B cell (primary cell): ENCODE data around the gene CADM1. TPM values are rescaled to one million over a fixed set of nuclear protein-coding genes. Genes with fewer than 3 reads are reported as not detected.

Experiments
- ATAC-seq: fragments of 200-7000 bp; cut with Tn5 transposase; one replicate; pipeline ENCODE4 v1.10.0; 2021; ENCODE audit warnings: low read depth, mild to moderate bottlenecking, moderate number of reproducible peaks, moderate library complexity
- CTCF ChIA-PET: fragments of 350-600 bp; sonication (Branson Sonifier 250); formaldehyde crosslinking; loops from one replicate; lab custom pipeline; 2021; ENCODE audit warnings: antibody characterized with exemption, inconsistent platforms; lab: Charles Lee
- POLR2A ChIA-PET: fragments of 350-600 bp; sonication (Branson Sonifier 250); formaldehyde crosslinking; loops from one replicate; lab custom pipeline; 2021; ENCODE audit warnings: antibody characterized with exemption; lab: Charles Lee
- DNase-seq: peaks from one replicate; pipeline ENCODE4 v3.0.0; 2013
- H2AFZ ChIP-seq: 2 replicates; pipeline ENCODE4 v1.6.1; 2012; ENCODE audit warnings: mild to moderate bottlenecking, low read depth, low read length; ENCODE audit not compliant: insufficient read depth, poor library complexity, severe bottlenecking
- H3K27ac ChIP-seq, 2 donors: 1 replicate in 1 of 2; 2 replicates in 1 of 2; pipeline ENCODE4 v1.5.1; 2012 to 2013; ENCODE audit warnings: low read length in 2 of 2, mild to moderate bottlenecking in 2 of 2, moderate library complexity in 1 of 2
- H3K27me3 ChIP-seq, 4 experiments: fragments of 200-600 bp in 1 of 4; sonication (generic) in 1 of 4; replicated peaks in 1 of 4; 1 replicate in 2 of 4; 2 replicates in 2 of 4; pipeline versions ENCODE4 v1.6.1 to v1.7.0; 2013 to 2016; ENCODE audit warnings: low read length in 3 of 4, mild to moderate bottlenecking in 2 of 4, mixed read lengths in 1 of 4, moderate library complexity in 1 of 4; ENCODE audit not compliant: insufficient read depth in 4 of 4, control insufficient read depth in 3 of 4; ENCODE audit errors: control extremely low read depth in 1 of 4
- H3K36me3 ChIP-seq, 2 experiments: replicated peaks in 1 of 2; 1 replicate in 1 of 2; 2 replicates in 1 of 2; pipeline versions ENCODE4 v1.6.1 to v1.7.1; 2013; ENCODE audit warnings: low read length in 1 of 2; ENCODE audit not compliant: insufficient read depth in 2 of 2, control insufficient read depth in 1 of 2; ENCODE audit errors: control extremely low read depth in 1 of 2, extremely low read depth in 1 of 2
- H3K4me1 ChIP-seq, 2 donors: fragments of 200-600 bp in 1 of 2; sonication (generic) in 1 of 2; 1 replicate in 1 of 2; 2 replicates in 1 of 2; pipeline versions ENCODE4 v1.5.1 to v1.6.1; 2013 to 2017; ENCODE audit warnings: low read length in 2 of 2; ENCODE audit not compliant: control insufficient read depth in 2 of 2, insufficient read depth in 2 of 2
- H3K4me2 ChIP-seq: replicated peaks from 2 replicates; pipeline ENCODE3; 2012; ENCODE audit warnings: mild to moderate bottlenecking, low read depth, low read length; ENCODE audit not compliant: poor library complexity, severe bottlenecking
- H3K4me3 ChIP-seq, 5 experiments: fragments of 200-600 bp in 1 of 5; sonication (generic) in 1 of 5; 1 replicate in 3 of 5; 2 replicates in 2 of 5; pipeline versions ENCODE4 v1.5.1 to v1.7.0; 2011 to 2016; ENCODE audit warnings: low read length in 4 of 5, mild to moderate bottlenecking in 4 of 5, low read depth in 2 of 5, control low read depth in 1 of 5, moderate library complexity in 1 of 5; ENCODE audit not compliant: insufficient read depth in 1 of 5; ENCODE audit errors: control extremely low read depth in 1 of 5, extremely low read depth in 1 of 5
- H3K79me2 ChIP-seq: fragments of 200-600 bp; sonication (generic); one replicate; pipeline ENCODE4 v1.6.0; 2016; ENCODE audit warnings: low read length; ENCODE audit not compliant: control insufficient read depth, insufficient read depth
- H3K9ac ChIP-seq: fragments of 200-600 bp; sonication (generic); 2 replicates; pipeline ENCODE4 v1.6.1; 2017; ENCODE audit warnings: mild to moderate bottlenecking, low read length, moderate library complexity
- H3K9me3 ChIP-seq, 3 donors: one replicate each; pipeline versions ENCODE4 v1.6.1 to v1.7.1; 2013; ENCODE audit warnings: low read length in 2 of 3; ENCODE audit not compliant: control insufficient read depth in 2 of 3, insufficient read depth in 1 of 3; ENCODE audit errors: control extremely low read depth in 1 of 3
- H4K20me1 ChIP-seq: 2 replicates; pipeline ENCODE4 v1.6.0; 2012; ENCODE audit warnings: mild to moderate bottlenecking, low read length; ENCODE audit not compliant: insufficient read depth, control insufficient read depth, poor library complexity, severe bottlenecking
- H3K27ac Mint-ChIP-seq: one replicate; pipeline ENCODE4 v1.8.0; 2021; ENCODE audit warnings: mixed read lengths
- H3K27me3 Mint-ChIP-seq: one replicate; pipeline ENCODE4 v1.8.0; 2021; ENCODE audit warnings: mixed read lengths
- H3K4me1 Mint-ChIP-seq: one replicate; pipeline ENCODE4 v1.8.0; 2021; ENCODE audit warnings: mixed read lengths
- H3K4me3 Mint-ChIP-seq: one replicate; pipeline ENCODE4 v1.8.0; 2021; ENCODE audit warnings: mixed read lengths
- H3K9me3 Mint-ChIP-seq: one replicate; pipeline ENCODE4 v1.8.0; 2022; ENCODE audit warnings: mixed read lengths; ENCODE audit not compliant: insufficient read depth
- EZH2 ChIP-seq: IDR thresholded peaks from 2 replicates; pipeline ENCODE4 v1.6.1; 2012; ENCODE audit warnings: borderline replicate concordance, low read depth, mild to moderate bottlenecking, moderate library complexity, low read length; ENCODE audit not compliant: insufficient read depth, poor library complexity, severe bottlenecking
- WGBS: methylation state at CpG from one replicate; pipeline ENCODE4 v1.1.5; 2013; ENCODE audit warnings: missing lambda C conversion rate; ENCODE audit not compliant: insufficient coverage; 5-methylcytosine and 5-hydroxymethylcytosine counted together
- intact Hi-C: fragments of 100-400 bp; cut with micrococcal nuclease; formaldehyde crosslinking; loops from one replicate; pipeline ENCODE4 v1.10.0; 2022
- polyA plus RNA-seq: library from polyadenylated mRNA; depleted of rRNA; stranded (reverse); fragments of >200 nt; gene quantifications from 2 replicates; pipeline ENCODE4 v1.2.3, GENCODE V29; 2012
- total RNA-seq, 2 donors: library from RNA; stranded (reverse); fragments of 120-200 nt in 1 of 2; gene quantifications; 1 replicate in 1 of 2; 2 replicates in 1 of 2; pipeline versions ENCODE4 v1.2.3 to v1.2.4, GENCODE V29; 2013 to 2022
- TF ChIP-seq, protein P1 (sequence below): fragments of 200-600 bp; IDR thresholded peaks from one replicate; pipeline ENCODE4 v1.8.0; 2022; ENCODE audit warnings: antibody characterized with exemption, mild to moderate bottlenecking

Gene CADM1
- total and polyA plus RNA-seq, 2 donors (not counting 1 experiment from before 2014, with no cell fraction given): 0.43 to 0.49 TPM

DNA sequence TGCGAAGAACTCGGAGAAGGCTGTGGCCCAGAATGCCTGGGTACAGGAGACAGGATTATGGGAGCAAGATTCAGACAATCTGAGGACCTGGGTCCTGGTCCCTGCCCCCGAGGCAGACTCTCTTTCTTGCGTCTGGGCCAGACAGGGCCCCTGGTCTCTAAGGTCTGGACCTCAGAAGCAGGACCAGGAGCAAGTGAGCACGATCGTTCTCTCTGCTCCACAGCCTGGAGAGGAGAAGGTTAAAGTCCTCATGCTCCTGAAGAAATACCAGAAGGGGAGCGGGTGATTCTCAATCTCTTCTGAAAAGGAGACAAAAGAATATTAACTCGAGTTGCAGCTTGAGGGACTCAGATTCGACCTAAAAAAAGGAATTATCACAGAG, 349.9 kb downstream of the CADM1 start:
- DNase-seq (no peak), ATAC-seq (no peak)
- H3K9me3 ChIP-seq: peaks cover 0 to 18% (median 0%) of the 10 kb centered on the region in 3 donors
- H3K27ac ChIP-seq: no peak overlapping the region
- H3K27me3 Mint-ChIP-seq: peaks cover 5% of the 10 kb centered on the region
- TF ChIP-seq, protein P1, sequence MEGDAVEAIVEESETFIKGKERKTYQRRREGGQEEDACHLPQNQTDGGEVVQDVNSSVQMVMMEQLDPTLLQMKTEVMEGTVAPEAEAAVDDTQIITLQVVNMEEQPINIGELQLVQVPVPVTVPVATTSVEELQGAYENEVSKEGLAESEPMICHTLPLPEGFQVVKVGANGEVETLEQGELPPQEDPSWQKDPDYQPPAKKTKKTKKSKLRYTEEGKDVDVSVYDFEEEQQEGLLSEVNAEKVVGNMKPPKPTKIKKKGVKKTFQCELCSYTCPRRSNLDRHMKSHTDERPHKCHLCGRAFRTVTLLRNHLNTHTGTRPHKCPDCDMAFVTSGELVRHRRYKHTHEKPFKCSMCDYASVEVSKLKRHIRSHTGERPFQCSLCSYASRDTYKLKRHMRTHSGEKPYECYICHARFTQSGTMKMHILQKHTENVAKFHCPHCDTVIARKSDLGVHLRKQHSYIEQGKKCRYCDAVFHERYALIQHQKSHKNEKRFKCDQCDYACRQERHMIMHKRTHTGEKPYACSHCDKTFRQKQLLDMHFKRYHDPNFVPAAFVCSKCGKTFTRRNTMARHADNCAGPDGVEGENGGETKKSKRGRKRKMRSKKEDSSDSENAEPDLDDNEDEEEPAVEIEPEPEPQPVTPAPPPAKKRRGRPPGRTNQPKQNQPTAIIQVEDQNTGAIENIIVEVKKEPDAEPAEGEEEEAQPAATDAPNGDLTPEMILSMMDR: no peak
- TF ChIP-seq EZH2: no peak
- no peak overlapping the region for H3K27ac Mint-ChIP-seq
- ChIA-PET CTCF (no interaction called here), POLR2A (no interaction called here)
- no peak overlapping the region for H3K9ac ChIP-seq
- H3K4me2 ChIP-seq: no peak overlapping the region
- no peaks in the 10 kb centered on the region for H3K9me3 Mint-ChIP-seq
- H3K4me1 ChIP-seq: no peaks in the 10 kb centered on the region
- intact Hi-C loops: no loop called here
- no peaks in the 10 kb centered on the region for H3K79me2 ChIP-seq
- no peak overlapping the region for H3K4me3 ChIP-seq
- no peaks in the 10 kb centered on the region for H4K20me1 ChIP-seq
- no peak overlapping the region for H3K4me3 Mint-ChIP-seq
- H3K36me3 ChIP-seq: no peaks in the 10 kb centered on the region
- H3K27me3 ChIP-seq: peaks cover 0 to under 1% (median 0%) of the 10 kb centered on the region in 4 experiments
- H2AFZ ChIP-seq: no peak overlapping the region
- WGBS: 92% methylated on average over 6 of the region's 9 CpGs
- H3K4me1 Mint-ChIP-seq: no peaks in the 10 kb centered on the region

DNA sequence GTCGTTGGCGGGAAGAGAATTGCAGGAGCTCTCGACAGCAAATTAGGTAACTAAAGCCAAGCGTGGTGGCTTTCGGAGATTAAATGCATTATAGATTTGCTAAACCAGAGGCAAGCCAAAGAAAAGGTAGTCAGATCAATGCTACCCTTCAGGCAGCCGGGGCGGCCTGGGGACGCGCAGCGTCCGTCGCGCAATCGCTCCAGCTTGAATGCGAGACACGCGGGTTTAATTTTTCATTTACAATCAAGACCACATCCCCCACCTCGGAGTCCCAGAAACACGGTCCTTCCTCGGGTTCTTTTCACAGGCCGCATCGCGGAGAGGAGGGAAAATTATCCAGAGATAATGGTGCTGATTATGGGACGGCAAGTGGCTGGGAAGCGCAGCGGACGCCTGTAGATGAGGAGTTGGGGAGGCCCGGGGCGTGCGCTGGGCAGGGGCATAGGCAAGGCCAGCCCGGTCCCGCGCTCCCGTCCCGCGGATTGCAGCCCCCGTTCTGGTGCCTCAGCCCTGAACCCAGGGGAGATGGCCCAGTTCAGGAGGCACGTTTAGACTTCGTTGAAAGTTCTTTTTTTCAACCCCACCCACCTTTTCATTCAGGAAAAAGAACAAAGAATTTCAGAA, 350.4 kb downstream of the CADM1 start:
- Histone ChIP-seq H3K4me1 (no peaks in the 10 kb centered on the region), H4K20me1 (no peaks in the 10 kb centered on the region), H3K9ac (no peak overlapping the region), H3K4me3 (no peak overlapping the region), H3K4me2 (no peak overlapping the region), H3K27me3 (no peaks in the 10 kb centered on the region), H3K36me3 (no peaks in the 10 kb centered on the region), H3K27ac (no peak overlapping the region), H2AFZ (no peak overlapping the region), H3K79me2 (no peaks in the 10 kb centered on the region), H3K9me3 (peaks cover 0 to 15% (median 0%) of the 10 kb centered on the region in 3 donors)
- H3K27me3 Mint-ChIP-seq: peaks cover 3% of the 10 kb centered on the region
- POLR2A ChIA-PET: no interaction called here
- intact Hi-C loops: no loop called here
- no peak overlapping the region for H3K27ac Mint-ChIP-seq
- 98% methylated on average over 32 of the region's 39 CpGs for WGBS
- H3K4me3 Mint-ChIP-seq: no peak overlapping the region
- no peaks in the 10 kb centered on the region for H3K4me1 Mint-ChIP-seq
- TF ChIP-seq, protein P1: no peak
- no peak for TF ChIP-seq EZH2
- H3K9me3 Mint-ChIP-seq: no peaks in the 10 kb centered on the region
- DNase-seq: no peak
- CTCF ChIA-PET: no interaction called here
- ATAC-seq: no peak
